Medulla oblongata (tissue), 1 donor: ENCODE measurements around the gene SECISBP2.
"Not testable (repeated sequence)": the region's sequence is repeated elsewhere in the genome, so short reads cannot be mapped to it uniquely, and the experiment has no call there.

Source experiments
- DNase-seq: peaks from one replicate; pipeline ENCODE4 v3.0.0-alpha.2; 2015; ENCODE audit errors: extremely low spot score

SECISBP2 gene, protein sequence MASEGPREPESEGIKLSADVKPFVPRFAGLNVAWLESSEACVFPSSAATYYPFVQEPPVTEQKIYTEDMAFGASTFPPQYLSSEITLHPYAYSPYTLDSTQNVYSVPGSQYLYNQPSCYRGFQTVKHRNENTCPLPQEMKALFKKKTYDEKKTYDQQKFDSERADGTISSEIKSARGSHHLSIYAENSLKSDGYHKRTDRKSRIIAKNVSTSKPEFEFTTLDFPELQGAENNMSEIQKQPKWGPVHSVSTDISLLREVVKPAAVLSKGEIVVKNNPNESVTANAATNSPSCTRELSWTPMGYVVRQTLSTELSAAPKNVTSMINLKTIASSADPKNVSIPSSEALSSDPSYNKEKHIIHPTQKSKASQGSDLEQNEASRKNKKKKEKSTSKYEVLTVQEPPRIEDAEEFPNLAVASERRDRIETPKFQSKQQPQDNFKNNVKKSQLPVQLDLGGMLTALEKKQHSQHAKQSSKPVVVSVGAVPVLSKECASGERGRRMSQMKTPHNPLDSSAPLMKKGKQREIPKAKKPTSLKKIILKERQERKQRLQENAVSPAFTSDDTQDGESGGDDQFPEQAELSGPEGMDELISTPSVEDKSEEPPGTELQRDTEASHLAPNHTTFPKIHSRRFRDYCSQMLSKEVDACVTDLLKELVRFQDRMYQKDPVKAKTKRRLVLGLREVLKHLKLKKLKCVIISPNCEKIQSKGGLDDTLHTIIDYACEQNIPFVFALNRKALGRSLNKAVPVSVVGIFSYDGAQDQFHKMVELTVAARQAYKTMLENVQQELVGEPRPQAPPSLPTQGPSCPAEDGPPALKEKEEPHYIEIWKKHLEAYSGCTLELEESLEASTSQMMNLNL

DNA sequence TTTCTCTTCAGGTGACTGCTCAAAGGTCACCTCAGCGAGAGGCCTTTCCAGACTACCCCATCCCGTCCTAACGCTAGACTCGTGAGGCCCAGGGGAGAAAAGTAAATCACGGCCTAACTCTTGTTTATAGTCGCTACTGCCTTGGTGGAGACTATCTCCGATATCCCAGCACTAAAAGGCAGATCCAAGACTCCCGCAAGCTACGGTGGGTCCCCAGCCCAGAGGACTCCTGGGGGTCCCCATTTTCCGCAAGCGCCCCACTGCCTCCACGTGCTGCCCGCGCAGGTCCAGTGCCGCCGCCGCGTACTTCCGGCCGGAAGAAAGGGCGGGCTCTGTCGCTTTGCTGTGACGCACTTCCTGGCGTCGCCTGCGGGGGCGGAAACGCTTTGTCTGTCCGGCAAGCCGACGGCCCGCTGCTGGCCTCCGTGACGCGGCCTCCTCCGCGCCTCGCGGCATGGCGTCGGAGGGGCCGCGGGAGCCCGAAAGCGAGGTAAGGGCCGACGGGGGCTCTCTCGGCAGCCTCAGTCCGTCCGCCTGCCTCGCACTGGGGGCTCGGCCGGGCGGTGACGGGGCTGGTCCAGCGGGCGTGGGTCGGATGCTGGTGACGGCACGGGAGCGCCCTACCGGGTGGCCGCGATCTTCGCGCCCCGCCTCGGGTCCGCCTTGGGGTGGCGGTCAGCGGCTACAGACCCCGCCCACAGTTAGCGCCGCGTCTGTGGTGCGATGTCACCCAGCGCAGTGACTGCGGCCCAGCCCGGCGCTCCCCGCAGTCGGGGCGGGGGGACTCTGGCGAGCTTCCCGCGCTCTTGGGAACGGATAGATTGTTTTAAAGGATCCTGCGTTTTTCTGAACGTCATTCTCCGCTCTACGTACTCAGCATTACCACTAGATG is at the start of gene SECISBP2:
SECISBP2 (plus strand) TSS at position 378 of the 892 bp plus-strand sequence; CDS start at position 455, 77 bp downstream.
- DNase-seq: peak; percentile 94

DNA sequence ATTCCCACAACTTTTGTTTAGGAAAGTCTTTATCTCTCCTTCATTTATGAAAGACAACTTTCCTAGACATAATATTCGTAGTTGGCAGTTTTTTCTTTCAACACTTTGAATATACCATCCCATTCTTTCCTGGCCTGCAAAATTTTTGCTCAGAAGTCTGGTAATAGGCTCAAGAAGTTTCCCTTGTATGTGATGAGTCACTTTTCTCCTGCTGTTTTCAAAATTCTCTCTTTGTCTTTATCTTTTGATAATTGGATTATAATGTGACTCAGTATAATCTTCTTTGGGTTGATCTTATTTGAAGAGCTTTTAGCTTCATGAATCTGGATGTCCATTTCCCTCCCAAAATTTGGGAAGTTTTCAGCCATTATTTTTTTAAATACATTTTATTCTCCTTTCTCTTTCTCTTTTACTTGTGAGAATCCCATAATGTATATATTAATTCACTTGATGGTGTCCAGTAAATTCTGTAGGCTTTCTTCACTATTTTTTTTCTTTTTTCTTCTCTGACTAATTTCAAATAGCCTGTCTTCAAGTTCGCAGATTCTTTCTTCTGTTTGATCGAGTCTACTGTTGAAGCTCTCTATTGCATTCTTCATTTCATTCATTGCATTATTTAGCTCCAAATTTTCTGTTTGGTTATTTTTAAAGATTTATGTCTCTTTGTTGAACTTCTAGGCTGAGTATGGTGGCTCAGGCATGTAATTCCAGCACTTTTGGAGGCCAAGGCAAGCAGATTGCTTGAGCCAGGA is 44.6 kb upstream of the SECISBP2 start:
- no peak for DNase-seq

DNA sequence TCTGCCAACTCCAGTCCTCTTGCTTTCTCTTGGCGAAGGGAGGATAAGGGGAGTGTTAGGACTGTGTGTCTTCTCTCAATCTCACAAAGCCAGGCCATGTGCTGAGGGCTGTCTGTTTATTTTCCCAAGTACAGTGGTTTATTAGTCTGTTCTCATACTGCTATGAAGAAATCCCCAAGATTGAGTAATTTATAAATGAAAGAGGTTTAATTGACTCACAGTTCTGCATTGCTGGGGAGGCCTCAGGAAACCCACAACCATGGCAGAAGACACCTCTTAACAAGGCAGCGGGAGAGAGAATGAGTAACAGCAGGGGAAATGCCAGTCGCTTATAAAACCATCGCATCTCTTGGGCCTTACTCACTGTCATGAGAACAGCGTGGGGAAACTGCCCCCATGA is 43.5 kb upstream of the SECISBP2 start:
- no peak for DNase-seq

DNA sequence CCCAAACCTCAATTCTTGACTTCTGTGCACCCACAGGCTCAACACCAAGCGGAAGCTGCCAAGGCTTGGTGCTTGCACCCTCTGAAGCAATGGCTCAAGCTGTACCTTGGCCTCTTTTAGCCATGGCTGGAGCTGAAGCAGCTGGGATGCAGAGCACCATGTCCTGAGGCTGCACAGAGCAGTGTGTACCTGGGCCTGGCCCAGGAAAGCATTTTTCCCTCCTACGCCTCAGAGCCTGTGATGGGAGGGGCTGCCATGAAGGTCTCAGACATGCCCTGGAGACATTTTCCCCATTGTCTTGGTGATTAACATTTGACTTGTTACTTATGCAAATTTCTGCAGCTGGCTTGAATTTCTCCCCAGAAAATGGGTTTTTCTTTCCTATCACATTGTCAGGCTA is 42.3 kb upstream of the SECISBP2 start:
- DNase-seq: not testable (repeated sequence)

DNA sequence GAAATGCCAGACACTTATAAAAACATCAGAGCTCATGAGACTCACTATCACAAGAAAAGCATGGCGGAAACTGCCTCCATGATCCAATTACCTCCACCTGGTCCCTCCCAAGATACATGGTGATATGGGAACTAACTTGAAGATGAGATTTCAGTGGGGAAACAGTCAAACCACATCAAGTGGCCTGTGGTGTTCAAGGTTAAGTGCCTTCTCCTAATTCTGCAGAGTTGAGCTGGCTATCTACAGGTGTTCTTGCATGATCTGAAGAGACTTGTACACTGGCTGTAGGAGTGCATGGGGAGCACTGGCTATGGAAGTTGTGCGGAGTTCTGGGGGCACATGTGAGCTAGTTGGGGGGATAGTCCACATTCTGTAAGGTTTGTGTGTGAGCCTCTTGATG is 41.3 kb upstream of the SECISBP2 start:
- DNase-seq: no peak

DNA sequence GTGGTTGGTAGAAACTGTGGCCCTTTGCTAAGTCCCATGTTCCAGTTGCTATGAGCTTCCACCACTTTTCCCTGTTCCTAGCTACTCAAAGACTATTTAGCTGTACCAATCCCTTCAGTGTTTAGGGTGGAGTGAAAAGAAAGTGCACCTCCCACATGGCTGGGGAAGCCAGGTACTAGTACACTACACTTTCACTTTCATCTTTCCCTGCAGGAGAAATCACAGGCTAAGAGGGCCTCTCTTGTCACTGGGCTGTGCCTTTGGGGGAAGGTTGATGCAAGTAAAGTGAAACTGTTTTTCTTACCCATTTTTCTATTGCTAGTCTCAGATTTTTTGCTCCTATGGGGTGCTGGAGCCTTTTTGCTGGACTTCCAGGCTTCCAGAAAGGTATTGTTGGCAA is 40.8 kb upstream of the SECISBP2 start:
- DNase-seq: no peak

DNA sequence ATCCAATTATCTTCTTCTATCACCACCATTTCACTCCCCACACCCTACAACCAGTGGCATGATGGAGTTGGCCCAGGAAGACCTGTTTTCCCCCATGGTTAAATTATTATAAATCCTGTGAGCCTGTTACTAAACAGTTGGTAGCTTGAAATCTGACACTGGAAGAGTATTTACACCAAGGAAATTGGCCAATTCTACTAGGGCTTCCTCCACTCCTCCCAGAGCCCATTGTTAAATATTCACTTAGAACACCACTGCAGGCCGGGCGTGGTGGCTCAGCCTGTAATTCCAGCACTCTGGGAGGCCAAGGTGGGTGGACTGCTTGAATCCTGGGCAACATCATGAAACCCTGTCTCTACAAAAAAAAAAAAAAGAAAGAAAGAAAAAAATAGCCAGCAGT is 39.7 kb upstream of the SECISBP2 start:
- no peak for DNase-seq

DNA sequence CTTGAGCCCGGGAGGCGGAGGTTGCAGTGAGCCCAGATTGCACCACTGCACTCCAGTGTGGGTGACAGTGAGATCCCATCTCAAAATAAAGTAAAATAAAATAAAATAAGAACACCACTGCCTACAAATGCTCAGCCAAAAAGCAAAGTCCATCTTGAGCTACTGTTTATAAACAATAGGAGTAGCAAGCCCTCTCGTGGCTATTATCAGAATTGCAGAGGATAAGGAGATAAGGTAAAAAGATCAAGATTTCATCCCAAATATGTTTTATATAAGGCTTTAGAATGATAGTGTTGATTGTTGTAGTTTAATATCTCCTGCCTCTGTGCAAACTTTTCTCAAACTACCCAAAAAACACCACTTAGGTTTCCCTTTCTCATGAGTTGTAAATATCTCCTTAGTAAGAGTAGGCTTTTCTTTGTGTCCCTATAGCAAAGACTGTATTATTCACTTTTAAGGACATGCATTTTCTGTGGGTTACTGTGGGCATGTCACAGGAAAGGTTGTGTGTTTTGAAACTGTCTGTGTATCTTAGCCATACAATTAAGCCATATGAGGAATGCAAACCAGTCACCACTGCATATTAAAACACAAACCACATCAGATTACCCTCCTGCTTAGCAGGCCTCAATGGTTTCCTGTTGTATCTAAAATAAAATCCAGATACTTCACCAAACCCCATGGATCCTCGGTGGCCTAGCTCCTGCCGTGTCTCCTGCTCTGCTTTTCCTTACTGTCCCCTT is 39.1 kb upstream of the SECISBP2 start:
- DNase-seq: peak; percentile 46

DNA sequence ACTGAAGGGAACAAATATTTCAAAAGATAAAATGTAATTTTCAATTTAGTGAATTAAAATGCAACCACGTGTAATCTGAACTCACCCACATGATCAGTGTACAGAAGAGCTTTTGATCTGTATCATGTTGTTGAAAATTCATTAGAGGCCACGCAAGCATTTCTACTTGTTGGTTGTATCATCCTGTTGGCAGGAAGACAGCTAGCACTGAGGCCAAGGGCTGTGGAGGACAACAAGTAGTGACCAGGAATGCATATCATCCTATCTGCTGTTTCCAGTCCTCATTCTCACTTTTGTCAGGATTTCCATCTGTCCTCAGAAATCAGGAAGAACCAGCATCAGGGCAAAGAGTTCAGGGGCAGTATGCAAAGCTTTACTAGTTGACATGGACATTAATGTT is 37.2 kb upstream of the SECISBP2 start:
- no peak for DNase-seq

DNA sequence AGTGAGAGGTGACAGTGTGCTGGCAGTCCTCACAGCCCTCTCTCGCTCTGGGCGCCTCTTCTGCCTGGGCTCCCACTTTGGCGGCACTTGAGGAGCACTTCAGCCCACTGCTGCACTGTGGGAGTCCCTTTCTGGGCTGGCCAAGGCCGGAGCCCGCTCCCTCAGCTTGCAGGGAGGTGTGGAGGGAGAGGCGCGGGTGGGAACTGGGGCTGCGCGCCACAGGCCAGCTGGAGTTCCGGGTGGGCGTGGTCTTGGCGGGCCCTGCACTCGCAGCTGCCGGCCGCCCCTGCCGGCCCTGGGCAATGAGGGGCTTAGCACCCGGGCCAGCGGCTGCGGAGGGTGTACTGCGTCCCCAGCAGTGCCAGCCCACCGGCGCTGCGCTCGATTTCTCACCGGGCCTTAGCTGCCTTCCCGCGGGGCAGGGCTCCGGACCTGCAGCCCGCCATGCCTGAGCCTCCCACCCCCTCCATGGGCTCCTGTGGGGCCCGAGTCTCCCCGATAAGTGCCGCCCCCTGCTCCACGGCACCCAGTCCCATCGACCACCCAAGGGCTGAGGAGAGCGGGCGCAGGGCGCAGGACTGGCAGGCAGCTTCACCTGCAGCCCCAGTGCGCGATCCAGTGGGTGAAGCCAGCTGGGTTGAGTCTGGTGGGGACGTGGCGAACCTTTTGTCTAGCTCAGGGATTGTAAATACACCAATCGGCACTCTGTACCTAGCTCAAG is 35.9 kb upstream of the SECISBP2 start:
- DNase-seq: not testable (repeated sequence)

DNA sequence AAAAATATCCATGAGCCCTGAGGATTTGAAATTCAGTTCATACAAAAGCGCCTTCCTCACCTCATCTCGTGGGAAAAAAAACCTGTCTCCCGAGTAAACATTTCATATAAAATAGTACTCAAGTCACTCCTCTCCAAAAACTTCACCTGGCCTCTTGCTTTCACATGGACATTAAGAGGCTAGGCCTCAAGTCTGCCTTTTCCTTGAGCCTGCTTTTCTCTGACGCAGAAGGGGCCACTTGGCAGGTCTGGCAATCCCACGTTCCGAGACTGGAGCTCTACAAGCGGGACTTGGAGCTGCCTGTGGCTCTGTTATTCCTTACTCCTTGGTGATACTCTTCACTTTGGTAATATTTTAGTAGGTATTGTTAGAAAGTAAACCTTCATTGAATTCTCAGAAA is 34.2 kb upstream of the SECISBP2 start:
- no peak for DNase-seq

DNA sequence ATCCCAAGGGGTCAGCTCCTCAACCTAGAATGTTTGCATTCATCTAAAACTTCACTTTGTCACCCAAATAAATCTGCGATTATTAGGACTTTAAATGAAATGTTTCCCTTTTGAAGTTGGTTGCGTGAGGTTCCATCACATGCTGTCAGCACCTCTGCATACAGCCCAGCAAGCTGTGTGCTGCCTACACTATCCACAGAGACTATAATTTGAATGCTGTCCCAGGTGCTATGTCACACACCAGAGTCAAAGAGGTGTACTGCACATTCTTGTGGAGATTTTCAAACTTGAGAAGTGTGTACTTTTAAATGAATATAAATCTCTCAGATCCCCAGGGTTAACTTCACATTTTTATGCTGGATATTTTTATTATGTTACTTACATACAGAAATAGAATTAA is 26.6 kb upstream of the SECISBP2 start:
- no peak for DNase-seq

DNA sequence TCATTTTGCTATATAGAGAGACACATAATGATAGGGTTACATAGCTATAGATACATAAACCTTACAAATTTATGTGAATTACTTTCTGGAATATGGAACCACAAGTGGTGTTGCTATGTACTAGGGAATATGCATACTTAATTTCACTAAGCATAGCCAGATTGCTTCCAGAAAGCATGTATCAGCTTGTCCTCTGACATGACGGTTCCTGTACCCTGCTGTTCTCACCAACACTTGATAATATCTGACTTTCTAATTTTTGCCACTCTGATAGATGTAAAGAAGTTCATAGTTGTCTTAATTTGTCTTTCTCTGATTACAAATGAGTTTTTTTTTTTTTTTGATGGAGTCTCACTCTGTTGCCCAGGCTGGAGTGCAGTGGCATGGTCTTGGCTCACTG is 25.3 kb upstream of the SECISBP2 start:
- DNase-seq: no peak

DNA sequence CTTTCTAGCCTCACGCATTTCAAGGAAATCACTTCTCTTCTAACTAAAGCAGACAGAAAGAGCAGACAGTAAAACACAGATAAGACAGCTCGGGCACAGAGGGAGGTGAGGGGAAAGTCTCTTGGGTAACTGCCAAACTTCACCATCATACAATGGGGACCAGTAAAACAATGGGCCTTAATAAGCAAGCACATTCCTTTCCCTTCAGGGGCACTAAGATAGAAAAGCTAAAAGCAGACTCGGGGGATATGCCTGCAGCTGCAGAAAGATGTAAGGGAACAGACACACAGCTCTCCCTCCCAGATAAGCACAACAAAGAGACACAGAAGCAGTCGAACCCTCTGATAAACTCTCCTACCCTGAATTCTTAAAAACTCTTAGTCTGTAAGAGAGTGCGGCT is 22.9 kb upstream of the SECISBP2 start:
- DNase-seq: no peak

DNA sequence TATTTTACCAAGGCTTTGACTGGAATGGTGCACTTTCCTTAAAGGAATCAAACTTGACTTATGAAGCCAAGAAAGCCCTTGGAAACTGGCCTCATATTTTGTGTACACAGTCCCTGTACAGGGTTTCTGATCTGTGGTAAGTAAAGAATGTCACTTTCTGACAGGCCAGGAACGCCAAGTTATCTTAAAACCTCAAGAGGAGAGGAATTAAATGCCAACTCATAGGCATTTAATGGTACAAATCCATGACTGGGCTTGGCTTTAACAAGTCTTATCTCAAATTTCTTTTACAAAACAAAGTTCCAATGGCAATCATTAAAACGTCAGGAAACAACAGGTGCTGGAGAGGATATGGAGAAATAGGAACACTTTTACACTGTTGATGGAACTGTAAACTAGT is 16.3 kb upstream of the SECISBP2 start:
- DNase-seq: not testable (repeated sequence)

DNA sequence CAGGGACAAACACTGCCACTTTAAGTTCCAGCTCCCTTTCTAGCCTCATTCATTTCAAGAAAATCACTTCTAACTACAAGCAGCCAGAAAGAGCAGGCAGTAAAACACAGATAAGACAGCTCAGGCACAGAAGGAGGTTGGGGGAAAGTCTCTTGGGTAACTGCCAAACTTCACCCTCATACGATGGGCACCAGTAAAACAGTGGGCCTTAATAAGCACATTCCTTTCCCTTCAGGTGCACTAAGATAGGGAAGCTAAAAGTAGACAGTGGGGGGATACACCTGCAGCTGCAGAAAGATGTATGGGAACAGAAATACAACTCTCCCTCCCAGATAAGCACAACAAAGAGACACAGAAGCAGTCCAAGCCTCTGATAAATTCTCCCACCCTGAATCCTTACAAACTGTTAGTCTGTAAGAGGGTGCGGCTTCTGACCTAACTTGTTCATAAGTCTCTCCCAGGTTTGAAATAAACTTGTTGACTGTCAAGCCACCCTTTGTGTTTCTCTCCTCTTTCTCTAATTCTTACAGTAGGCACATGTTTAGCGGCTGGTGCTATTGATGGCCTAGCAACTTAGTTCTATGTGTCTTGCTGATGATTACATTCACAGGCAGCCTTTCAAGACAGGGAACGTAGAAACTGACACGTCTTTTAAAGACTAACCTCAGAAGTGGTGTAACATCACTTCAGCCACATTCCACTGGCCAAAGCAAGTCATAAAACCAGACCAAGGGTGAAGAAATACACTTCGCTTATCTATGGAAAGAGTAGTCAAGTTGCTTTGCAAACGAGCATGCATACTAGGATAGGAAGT is 14.1 kb upstream of the SECISBP2 start:
- no peak for DNase-seq

DNA sequence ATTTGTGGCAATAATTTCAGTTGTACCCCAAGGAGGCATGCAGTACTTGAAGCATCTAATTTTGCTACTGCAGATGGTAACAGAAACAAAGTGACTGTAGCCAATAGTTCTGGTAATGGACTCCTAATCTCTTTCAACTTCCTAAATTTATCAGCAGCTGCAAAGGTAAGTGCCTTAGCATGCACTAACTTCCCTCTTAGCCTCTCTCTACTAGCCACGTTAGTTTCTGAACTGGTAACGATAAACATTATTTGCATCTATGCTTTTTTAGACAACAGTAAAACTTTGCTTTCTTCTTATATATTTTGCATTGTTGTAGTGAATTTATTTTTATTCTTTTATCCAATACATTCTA is 13.5 kb upstream of the SECISBP2 start:
- no peak for DNase-seq

DNA sequence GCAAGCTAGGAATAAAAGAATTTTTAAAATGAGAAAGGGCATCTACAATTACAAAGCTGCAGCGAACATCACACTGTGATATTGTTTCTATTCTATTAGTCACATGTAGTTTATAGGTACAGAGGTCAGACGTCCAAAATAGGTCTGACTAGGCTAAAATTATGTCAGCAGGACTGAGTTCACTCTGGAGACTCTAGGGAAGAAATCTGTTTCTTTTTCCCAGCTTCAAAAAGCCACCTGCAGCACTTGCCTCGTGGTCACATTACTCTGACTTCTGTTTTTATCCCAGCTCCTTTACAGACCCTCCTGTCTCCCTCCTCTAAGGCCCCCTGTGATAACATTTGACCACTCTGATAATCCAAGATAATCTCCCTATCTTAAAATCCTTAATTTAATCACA is 12.4 kb upstream of the SECISBP2 start:
- DNase-seq: no peak

DNA sequence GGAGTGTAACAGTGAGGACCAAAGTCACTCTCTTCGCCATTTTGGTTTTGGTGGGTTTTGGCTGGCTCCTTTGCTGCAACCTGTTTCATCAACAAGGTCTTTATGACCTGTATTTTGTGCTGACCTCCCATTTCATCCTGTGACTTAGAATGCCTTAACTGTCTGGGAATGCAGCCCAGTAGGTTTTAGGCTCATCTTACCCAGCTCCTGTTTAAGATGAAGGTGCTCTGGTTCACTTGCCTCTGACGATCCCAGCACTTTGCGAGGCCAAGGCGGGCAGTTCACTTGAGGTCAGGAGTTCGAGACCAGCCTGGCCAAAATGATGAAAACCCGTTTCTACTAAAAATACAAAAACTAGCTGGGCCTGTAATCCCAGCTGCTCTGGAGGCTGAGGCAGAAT is 9.1 kb upstream of the SECISBP2 start:
- no peak for DNase-seq
